Panc1 (cell line): ENCODE data around the gene GLB1L. TPM values are rescaled to one million over a fixed set of nuclear protein-coding genes. Genes with fewer than 3 reads are reported as not detected.

Source experiments
- ATAC-seq: fragments of 200-7000 bp; cut with Tn5 transposase; 2 replicates; pipeline ENCODE4 v1.9.1; 2020; ENCODE audit warnings: mild to moderate bottlenecking, moderate library complexity
- BruUV-seq: library from RNA; stranded (reverse); fragments of 400-500 nt; replicated peaks from 2 replicates; lab custom pipeline; 2021; lab: Mats Ljungman, UMichigan
- CTCF ChIA-PET: fragments of 300-600 bp; sonication (Branson Sonifier 250); formaldehyde crosslinking; loops from one replicate; lab custom pipeline; 2022; ENCODE audit warnings: antibody characterized with exemption; lab: Charles Lee
- POLR2A ChIA-PET: fragments of 300-600 bp; sonication (Branson Sonifier 250); formaldehyde crosslinking; loops from one replicate; lab custom pipeline; 2022; ENCODE audit warnings: antibody characterized with exemption; lab: Charles Lee
- DNase-seq: peaks from one replicate; pipeline ENCODE4 v3.0.0-alpha.2; 2010; ENCODE audit warnings: low read depth, low spot score
- H3K27ac ChIP-seq: 2 replicates; pipeline ENCODE4 v1.5.1; 2011; ENCODE audit warnings: mild to moderate bottlenecking, low read length, inconsistent platforms
- H3K27me3 ChIP-seq: fragments of 200-500 bp; sonication (Bioruptor generic); 2 replicates; pipeline ENCODE4 v1.6.0; 2014; ENCODE audit warnings: low read length, inconsistent platforms; ENCODE audit not compliant: control insufficient read depth, insufficient read depth
- H3K36me3 ChIP-seq: fragments of 200-500 bp; sonication (Bioruptor generic); 2 replicates; pipeline ENCODE4 v1.5.1; 2014; ENCODE audit warnings: inconsistent platforms, mild to moderate bottlenecking, low read length, moderate library complexity; ENCODE audit not compliant: control insufficient read depth, insufficient read depth
- H3K4me1 ChIP-seq: 2 replicates; pipeline ENCODE4 v1.5.1; 2011; ENCODE audit warnings: inconsistent platforms, mild to moderate bottlenecking, low read length, moderate library complexity; ENCODE audit not compliant: control insufficient read depth, insufficient read depth
- H3K4me3 ChIP-seq, 2 experiments: 2 replicates each; pipeline ENCODE4 v1.5.1; 2011 to 2012; ENCODE audit warnings: low read depth in 2 of 2, low read length in 2 of 2, mild to moderate bottlenecking in 2 of 2, inconsistent platforms in 1 of 2, moderate library complexity in 1 of 2
- H3K9me3 ChIP-seq: fragments of 200-500 bp; sonication (Bioruptor generic); 2 replicates; pipeline ENCODE4 v1.5.1; 2014; ENCODE audit warnings: low read depth, mild to moderate bottlenecking, inconsistent platforms, low read length, moderate library complexity; ENCODE audit not compliant: control insufficient read depth, insufficient read depth
- CTCF ChIP-seq: fragments of 450-650 bp; IDR thresholded peaks from 2 replicates; pipeline ENCODE4 v1.5.1; 2017; ENCODE audit warnings: mild to moderate bottlenecking
- POLR2AphosphoS5 ChIP-seq: IDR thresholded peaks from 2 replicates; pipeline ENCODE4 v1.6.1; 2012; ENCODE audit warnings: mild to moderate bottlenecking, low read depth, low read length, moderate library complexity
- REST ChIP-seq, 2 experiments: IDR thresholded peaks; 2 replicates each; pipeline ENCODE4 v1.6.1; 2011 to 2012; ENCODE audit warnings: low read depth in 2 of 2, control low read depth in 1 of 2, low read length in 1 of 2, mild to moderate bottlenecking in 1 of 2, moderate library complexity in 1 of 2; ENCODE audit not compliant: insufficient read depth in 1 of 2
- SIN3A ChIP-seq: IDR thresholded peaks from 2 replicates; pipeline ENCODE4 v1.6.1; 2012; ENCODE audit warnings: low read depth, mild to moderate bottlenecking, low read length, moderate library complexity, borderline replicate concordance; ENCODE audit not compliant: insufficient read depth
- TCF7L2 ChIP-seq: IDR thresholded peaks from 2 replicates; pipeline ENCODE4 v1.6.1; 2011; ENCODE audit warnings: mild to moderate bottlenecking, low read depth, low read length, inconsistent platforms
- in situ Hi-C: cut with HindIII; loops from 2 replicates; pipeline ENCODE4 v1.10.0; 2016; ENCODE audit warnings: low sequenced_read_pairs, low pct_unique_long_range_greater_than_20kb
- intact Hi-C: fragments of 100-400 bp; cut with micrococcal nuclease; formaldehyde crosslinking; loops from one replicate; pipeline ENCODE4 v1.10.0; 2022; ENCODE audit not compliant: unreplicated experiment
- total RNA-seq: library from RNA; stranded (reverse); gene quantifications from one replicate; pipeline ENCODE4 v1.2.1, GENCODE V29; 2021; ENCODE audit not compliant: unreplicated experiment

Gene GLB1L
- total RNA-seq, 1 experiment from 2014 or later: 8.1 TPM

- no peaks in the 10 kb centered on the region for H3K27me3 ChIP-seq
- TF ChIP-seq POLR2AphosphoS5 (no peak), SIN3A (no peak), CTCF (no peak), REST (IDR thresholded peaks at IDR 0.05; ENCODE audit: insufficient read depth in 1 of 2, low read depth in 2 of 2, low read length in 1 of 2) (no peak), TCF7L2 (no peak)
- ATAC-seq: no peak
- in situ Hi-C loops: no loop called here
- DNase-seq: no peak
- H3K4me3 ChIP-seq: peak overlapping the region; percentile 55 to 93
- no TSS peak for BruUV-seq
- CTCF ChIA-PET: no interaction called here
- peak overlapping the region; percentile 86 for H3K27ac ChIP-seq
- intact Hi-C loops: no loop called here
- POLR2A ChIA-PET: interaction anchor here (0.5 to 0.6 kb wide), 2 partner anchors 10 to 109 kb away, joined by 3 to 5 read pairs; no protein-coding TSS in a partner anchor
- H3K4me1 ChIP-seq: peaks cover 16% of the 10 kb centered on the region
- H3K36me3 ChIP-seq: 0 out of 2 replicates have a peak, but pooled peaks cover 2% of the 10 kb centered on the region
- H3K9me3 ChIP-seq: no peaks in the 10 kb centered on the region
Observed at GRCh38 chr2:219205981-219206327, 39.3 kb downstream of the GLB1L start.

GRCh38 chr2:219205165-219205538 is 40.1 kb downstream of the GLB1L start:
- BruUV-seq: no TSS peak
- peaks cover 16% of the 10 kb centered on the region for H3K4me1 ChIP-seq
- H3K4me3 ChIP-seq: no peak overlapping the region
- no peaks in the 10 kb centered on the region for H3K27me3 ChIP-seq
- H3K9me3 ChIP-seq: no peaks in the 10 kb centered on the region
- H3K27ac ChIP-seq: no peak overlapping the region
- ATAC-seq (no peak), DNase-seq (no peak)
- CTCF ChIA-PET: no interaction called here
- POLR2A ChIA-PET: no interaction called here
- 0 out of 2 replicates have a peak, but pooled peaks cover 2% of the 10 kb centered on the region for H3K36me3 ChIP-seq
- in situ Hi-C loops (no loop called here), intact Hi-C loops (no loop called here)
- TF ChIP-seq REST (IDR thresholded peaks at IDR 0.05; ENCODE audit: insufficient read depth in 1 of 2, low read depth in 2 of 2, low read length in 1 of 2) (no peak), POLR2AphosphoS5 (no peak), TCF7L2 (no peak), CTCF (no peak), SIN3A (no peak)
